Skin epidermis (tissue), 12 donors: ENCODE data around the gene CYP2A7.
"Not testable (repeated sequence)": the region's sequence is repeated elsewhere in the genome, so short reads cannot be mapped to it uniquely, and the experiment has no call there.

Experiments
- H3K27ac ChIP-seq, 21 experiments: fragments of 200-600 bp; sonication (generic) in 11 of 21; one replicate each; pipeline ENCODE4 v1.5.0; 2020; ENCODE audit warnings: mild to moderate bottlenecking in 3 of 21, inconsistent platforms in 2 of 21, moderate library complexity in 2 of 21
- H3K4me3 ChIP-seq, 7 experiments: fragments of 200-600 bp; sonication (generic) in 2 of 7; one replicate each; pipeline ENCODE4 v1.5.0; 2020; ENCODE audit warnings: inconsistent platforms in 2 of 7, mild to moderate bottlenecking in 2 of 7, moderate library complexity in 1 of 7

The CYP2A7 gene

GRCh38 chr19:40846722-40847121 lies 35.3 kb downstream of the CYP2A7 start:
- H3K27ac ChIP-seq = not testable (repeated sequence)

GRCh38 chr19:40843653-40844052 lies 38.4 kb downstream of the CYP2A7 start:
- Histone ChIP-seq H3K4me3 (peak overlapping the region in 2 of 7 experiments; percentile 7 to 16), H3K27ac (peak overlapping the region in 2 of 21 experiments; percentile 29 to 44)

More at GRCh38 chr19:40846722-40847121, 35.3 kb downstream of the CYP2A7 start:
- H3K4me3 ChIP-seq = not testable (repeated sequence)

GRCh38 chr19:40842997-40843652 lies 38.9 kb downstream of the CYP2A7 start:
- peak overlapping the region in 2 of 7 experiments; percentile 7 to 16 for H3K4me3 ChIP-seq
- peak overlapping the region in 1 of 21 experiments; percentile 44 for H3K27ac ChIP-seq

GRCh38 chr19:40842012-40842411 lies 40.0 kb downstream of the CYP2A7 start:
- H3K27ac ChIP-seq, H3K4me3 ChIP-seq: not testable (repeated sequence)

- H3K27ac ChIP-seq, H3K4me3 ChIP-seq: not testable (repeated sequence)
Measured at GRCh38 chr19:40838477-40838876, 43.6 kb downstream of the CYP2A7 start.

GRCh38 chr19:40836754-40837429 lies 45.1 kb downstream of the CYP2A7 start:
- no peak overlapping the region for H3K4me3 ChIP-seq
- H3K27ac ChIP-seq = no peak overlapping the region

GRCh38 chr19:40833728-40834533 lies 48.1 kb downstream of the CYP2A7 start:
- not testable (repeated sequence) for H3K27ac ChIP-seq, H3K4me3 ChIP-seq

- H3K27ac ChIP-seq, H3K4me3 ChIP-seq: not testable (repeated sequence)
Measured at GRCh38 chr19:40832431-40832790, 49.6 kb downstream of the CYP2A7 start.

GRCh38 chr19:40831502-40832430 lies 50.3 kb downstream of the CYP2A7 start:
- Histone ChIP-seq H3K4me3 (no peak overlapping the region), H3K27ac (peak overlapping the region in 8 of 21 experiments; percentile 14 to 49 (median 30))

- H3K4me3 ChIP-seq = not testable (repeated sequence)
- H3K27ac ChIP-seq = peak overlapping the region in 1 of 21 experiments; percentile 1
Measured at GRCh38 chr19:40830741-40831140, 51.3 kb downstream of the CYP2A7 start.

GRCh38 chr19:40829205-40829604 lies 52.8 kb downstream of the CYP2A7 start:
- H3K27ac ChIP-seq = no peak overlapping the region
- no peak overlapping the region for H3K4me3 ChIP-seq

- Histone ChIP-seq H3K4me3 (no peak overlapping the region), H3K27ac (no peak overlapping the region)
Measured at GRCh38 chr19:40827386-40828247, 54.4 kb downstream of the CYP2A7 start.

GRCh38 chr19:40826699-40827385 lies 55.2 kb downstream of the CYP2A7 start:
- H3K27ac ChIP-seq, H3K4me3 ChIP-seq: not testable (repeated sequence)

- not testable (repeated sequence) for H3K4me3 ChIP-seq, H3K27ac ChIP-seq
Measured at GRCh38 chr19:40826312-40826698, 55.7 kb downstream of the CYP2A7 start.

GRCh38 chr19:40825460-40826095 lies 56.5 kb downstream of the CYP2A7 start:
- not testable (repeated sequence) for H3K27ac ChIP-seq

More at GRCh38 chr19:40825460-40826095, 56.5 kb downstream of the CYP2A7 start:
- not testable (repeated sequence) for H3K4me3 ChIP-seq
